HG03520 (cell line): ENCODE data around the gene UQCRHL.

ENCODE experiments used
- ATAC-seq: cut with Tn5 transposase; IDR thresholded peaks from one replicate; pipeline ENCODE4 v1.9.1; 2021; ENCODE audit warnings: mild to moderate bottlenecking, moderate library complexity; ENCODE audit not compliant: unreplicated experiment

UQCRHL gene

GRCh38 chr1:15758953-15759661 lies 48.3 kb downstream of the UQCRHL start:
- ATAC-seq = no peak

GRCh38 chr1:15758343-15758931 lies 49.0 kb downstream of the UQCRHL start, which contains the start of gene FBLIM1:
Gene FBLIM1 (plus strand): TSS chr1:15758795. CDS start chr1:15764984, 6,189 bp downstream.
- no peak for ATAC-seq

GRCh38 chr1:15757575-15758342 lies 49.7 kb downstream of the UQCRHL start:
- no peak for ATAC-seq
